Prostate gland (tissue), 2 donors: Measurements from ENCODE around the gene TAF4B. TPM values are rescaled to one million over a fixed set of nuclear protein-coding genes. Genes with fewer than 3 reads are reported as not detected.
"Not testable (repeated sequence)": the region's sequence is repeated elsewhere in the genome, so short reads cannot be mapped to it uniquely, and the experiment has no call there.

ENCODE experiments used
- DNase-seq: peaks from one replicate; pipeline ENCODE4 v3.0.0-alpha.2; 2019; ENCODE audit warnings: low spot score
- H3K27ac ChIP-seq, 2 donors: fragments of 200-600 bp; sonication (generic); 2 replicates each; pipeline ENCODE4 v1.5.1; 2017 to 2019
- H3K27me3 ChIP-seq: fragments of 200-600 bp; sonication (generic); replicated peaks from 2 replicates; pipeline ENCODE4 v1.5.1; 2019; ENCODE audit not compliant: insufficient read depth
- H3K36me3 ChIP-seq, 2 donors: fragments of 200-600 bp; sonication (generic); 1 replicate in 1 of 2; 2 replicates in 1 of 2; pipeline versions ENCODE4 v1.5.1 to v1.8.1; 2017 to 2019
- H3K4me1 ChIP-seq: fragments of 200-600 bp; sonication (generic); replicated peaks from 2 replicates; pipeline ENCODE4 v1.5.1; 2019
- H3K4me3 ChIP-seq, 2 donors: fragments of 200-600 bp; sonication (generic); 2 replicates each; pipeline ENCODE4 v1.5.1; 2017 to 2019
- H3K9me3 ChIP-seq: fragments of 200-600 bp; sonication (generic); 2 replicates; pipeline ENCODE4 v1.5.1; 2017
- POLR2A ChIP-seq: fragments of 450-650 bp; IDR thresholded peaks from one replicate; pipeline ENCODE4 v1.6.1; 2016; ENCODE audit warnings: antibody characterized with exemption, mild to moderate bottlenecking
- POLR2AphosphoS5 ChIP-seq: sonication (generic); formaldehyde crosslinking; IDR thresholded peaks from one replicate; pipeline ENCODE4 v1.6.1; 2017; ENCODE audit warnings: antibody characterized with exemption
- WGBS: methylation state at CpG from one replicate; pipeline ENCODE4 v1.1.5; 2018; 5-methylcytosine and 5-hydroxymethylcytosine counted together
- intact Hi-C: fragments of 100-400 bp; cut with DNase I; formaldehyde crosslinking; loops from one replicate; pipeline ENCODE4 v1.14.2; 2022
- total RNA-seq, 2 donors: library from RNA; depleted of rRNA; stranded (reverse); fragments of >200 nt; gene quantifications; one replicate each; pipeline ENCODE4 v1.1.0, GENCODE V29; 2016
- TF ChIP-seq, protein P1 (sequence below), 4 experiments: fragments of 200-600 bp in 2 of 4; fragments of 450-650 bp in 2 of 4; sonication (generic) in 2 of 4; IDR thresholded peaks; 1 replicate in 3 of 4; 2 replicates in 1 of 4; pipeline ENCODE4 v1.5.1; 2016 to 2019; ENCODE audit warnings: antibody characterized with exemption in 4 of 4, mild to moderate bottlenecking in 2 of 4, moderate library complexity in 2 of 4

The TAF4B gene
- total RNA-seq, 2 donors from 2014 or later: 5.3 to 37.3 TPM

GRCh38 chr18:26190506-26190905, 35.7 kb upstream of the TAF4B start:
- TF ChIP-seq POLR2AphosphoS5 (no peak), POLR2A (no peak)
- TF ChIP-seq, protein P1, sequence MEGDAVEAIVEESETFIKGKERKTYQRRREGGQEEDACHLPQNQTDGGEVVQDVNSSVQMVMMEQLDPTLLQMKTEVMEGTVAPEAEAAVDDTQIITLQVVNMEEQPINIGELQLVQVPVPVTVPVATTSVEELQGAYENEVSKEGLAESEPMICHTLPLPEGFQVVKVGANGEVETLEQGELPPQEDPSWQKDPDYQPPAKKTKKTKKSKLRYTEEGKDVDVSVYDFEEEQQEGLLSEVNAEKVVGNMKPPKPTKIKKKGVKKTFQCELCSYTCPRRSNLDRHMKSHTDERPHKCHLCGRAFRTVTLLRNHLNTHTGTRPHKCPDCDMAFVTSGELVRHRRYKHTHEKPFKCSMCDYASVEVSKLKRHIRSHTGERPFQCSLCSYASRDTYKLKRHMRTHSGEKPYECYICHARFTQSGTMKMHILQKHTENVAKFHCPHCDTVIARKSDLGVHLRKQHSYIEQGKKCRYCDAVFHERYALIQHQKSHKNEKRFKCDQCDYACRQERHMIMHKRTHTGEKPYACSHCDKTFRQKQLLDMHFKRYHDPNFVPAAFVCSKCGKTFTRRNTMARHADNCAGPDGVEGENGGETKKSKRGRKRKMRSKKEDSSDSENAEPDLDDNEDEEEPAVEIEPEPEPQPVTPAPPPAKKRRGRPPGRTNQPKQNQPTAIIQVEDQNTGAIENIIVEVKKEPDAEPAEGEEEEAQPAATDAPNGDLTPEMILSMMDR (IDR thresholded peaks at IDR 0.05): no peak
- Histone ChIP-seq H3K27ac (no peak overlapping the region), H3K27me3 (no peaks in the 10 kb centered on the region), H3K36me3 (no peaks in the 10 kb centered on the region), H3K4me1 (no peaks in the 10 kb centered on the region), H3K4me3 (no peak overlapping the region), H3K9me3 (no peaks in the 10 kb centered on the region)
- 83% methylated on average over 8 of the region's 8 CpGs for WGBS
- DNase-seq: no peak
- intact Hi-C loops: no loop called here

DNA sequence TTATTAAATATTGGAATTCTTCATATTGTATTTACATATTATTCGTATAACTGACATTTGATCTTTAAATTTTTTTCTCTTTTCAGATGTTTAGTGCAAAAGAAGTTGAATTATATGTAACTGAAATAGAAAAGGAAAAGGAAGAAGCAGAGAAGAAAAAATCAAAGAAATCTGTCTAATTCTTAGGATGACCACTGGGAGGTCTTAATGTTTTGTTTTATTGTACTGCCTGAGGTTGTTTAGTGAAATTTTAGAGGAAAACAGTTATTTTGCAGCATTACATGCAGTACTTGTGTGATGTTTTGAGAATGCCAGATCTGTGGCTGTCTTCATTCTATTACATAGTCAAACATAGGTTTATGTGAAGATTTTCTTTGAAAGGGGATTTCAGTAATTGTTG, 34.0 kb upstream of the TAF4B start:
- H3K27ac ChIP-seq: no peak overlapping the region
- H3K9me3 ChIP-seq: no peaks in the 10 kb centered on the region
- no peaks in the 10 kb centered on the region for H3K27me3 ChIP-seq
- TF ChIP-seq, protein P1 (IDR thresholded peaks at IDR 0.05): no peak
- H3K36me3 ChIP-seq: no peaks in the 10 kb centered on the region
- H3K4me3 ChIP-seq: no peak overlapping the region
- intact Hi-C loops: no loop called here
- no peak for DNase-seq
- H3K4me1 ChIP-seq: no peaks in the 10 kb centered on the region
- WGBS: 80% methylated on average over 1 of the region's 1 CpG

GRCh38 chr18:26196605-26197004, 29.6 kb upstream of the TAF4B start:
- H3K36me3 ChIP-seq: no peaks in the 10 kb centered on the region
- H3K4me3 ChIP-seq: no peak overlapping the region
- no peaks in the 10 kb centered on the region for H3K27me3 ChIP-seq
- H3K27ac ChIP-seq: no peak overlapping the region
- no peak for DNase-seq
- TF ChIP-seq, protein P1 (IDR thresholded peaks at IDR 0.05): no peak
- TF ChIP-seq POLR2AphosphoS5: no peak
- no peak for TF ChIP-seq POLR2A
- intact Hi-C loops: no loop called here
- H3K9me3 ChIP-seq: no peaks in the 10 kb centered on the region
- H3K4me1 ChIP-seq: no peaks in the 10 kb centered on the region
- WGBS: 88% methylated on average over 3 of the region's 3 CpGs

GRCh38 chr18:26202001-26202400, 24.2 kb upstream of the TAF4B start:
- H3K27me3 ChIP-seq, intact Hi-C loops, H3K9me3 ChIP-seq, DNase-seq, H3K4me3 ChIP-seq, H3K4me1 ChIP-seq, H3K27ac ChIP-seq, H3K36me3 ChIP-seq: not testable (repeated sequence)
- 87% methylated on average over 8 of the region's 9 CpGs for WGBS

DNA sequence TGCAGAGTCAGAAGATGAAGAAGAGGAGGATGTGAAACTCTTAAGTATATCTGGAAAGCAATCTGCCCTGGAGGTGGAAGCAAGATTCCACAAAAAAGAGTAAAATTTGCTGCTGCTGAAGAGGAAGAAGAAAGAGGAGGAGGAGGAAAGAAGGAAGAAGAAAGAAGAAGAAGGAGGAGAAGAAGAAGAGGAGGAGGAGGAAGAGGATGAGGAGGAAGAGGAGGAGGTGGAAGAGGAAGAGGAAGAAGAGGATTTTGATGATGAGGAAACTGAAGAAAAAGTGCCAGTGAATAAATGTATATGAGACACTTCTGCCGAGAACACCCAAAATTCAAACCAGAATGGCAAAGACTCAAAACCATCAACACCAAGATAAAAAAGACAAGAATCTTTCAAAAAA, 20.9 kb upstream of the TAF4B start:
- Histone ChIP-seq H3K36me3 (no peaks in the 10 kb centered on the region), H3K4me3 (no peak overlapping the region), H3K9me3 (no peaks in the 10 kb centered on the region), H3K27ac (no peak overlapping the region), H3K4me1 (no peaks in the 10 kb centered on the region), H3K27me3 (no peaks in the 10 kb centered on the region)
- intact Hi-C loops: no loop called here
- DNase-seq: no peak
- no peak for TF ChIP-seq POLR2AphosphoS5
- 86% methylated on average over 1 of the region's 1 CpG for WGBS

- Histone ChIP-seq H3K4me3 (no peak overlapping the region), H3K27ac (no peak overlapping the region), H3K27me3 (no peaks in the 10 kb centered on the region), H3K4me1 (no peaks in the 10 kb centered on the region), H3K9me3 (no peaks in the 10 kb centered on the region), H3K36me3 (no peaks in the 10 kb centered on the region)
- 95% methylated on average over 2 of the region's 2 CpGs for WGBS
- TF ChIP-seq POLR2A: no peak
- TF ChIP-seq POLR2AphosphoS5: no peak
- TF ChIP-seq, protein P1 (IDR thresholded peaks at IDR 0.05): no peak
- intact Hi-C loops: no loop called here
- DNase-seq: no peak
Observed at GRCh38 chr18:26206488-26206887, 19.8 kb upstream of the TAF4B start.
